Colonic mucosa (tissue), 4 donors: ENCODE data around the gene B3GNT5. TPM values are rescaled to one million over a fixed set of nuclear protein-coding genes. Genes with fewer than 3 reads are reported as not detected.

ENCODE experiments used
- DNase-seq: peaks from one replicate; pipeline ENCODE4 v3.0.0-alpha.2; 2020
- H3K27ac ChIP-seq: fragments of 200-600 bp; one replicate; pipeline ENCODE4 v1.8.0; 2021
- H3K27me3 ChIP-seq: fragments of 200-600 bp; one replicate; pipeline ENCODE4 v1.8.0; 2021
- H3K36me3 ChIP-seq: fragments of 200-600 bp; one replicate; pipeline ENCODE4 v1.8.0; 2021
- H3K4me1 ChIP-seq: fragments of 200-600 bp; one replicate; pipeline ENCODE4 v1.8.0; 2021; ENCODE audit warnings: mild to moderate bottlenecking
- H3K4me3 ChIP-seq: fragments of 200-600 bp; one replicate; pipeline ENCODE4 v1.8.0; 2021
- H3K9ac ChIP-seq, 2 donors: one replicate each; pipeline ENCODE4 v1.7.0; 2013; ENCODE audit warnings: control low read depth in 2 of 2, low read depth in 2 of 2, low read length in 2 of 2
- H3K9me3 ChIP-seq: fragments of 200-600 bp; one replicate; pipeline ENCODE4 v1.8.0; 2021
- intact Hi-C: fragments of 100-400 bp; cut with DNase I; formaldehyde crosslinking; loops from one replicate; pipeline ENCODE4 v1.14.1; 2022
- total RNA-seq, 2 donors: library from RNA; stranded (reverse); fragmentation: NEBNext Ultra II Directional in 1 of 2; extraction: Animal tissue kit (Norgen Biotek cat#: 25700) in 1 of 2; gene quantifications; one replicate each; pipeline ENCODE4 v1.2.1, GENCODE V29; 2021
- TF ChIP-seq, protein P1 (sequence below): fragments of 200-600 bp; IDR thresholded peaks from one replicate; pipeline ENCODE4 v1.8.0; 2022; ENCODE audit warnings: antibody characterized with exemption, mild to moderate bottlenecking
- donor health status: healthy.
- donor health status: DM: no; HTN: no; CAD: no.
- donor health status: DM: no; HTN: no; CAD: no.

B3GNT5 gene
- total RNA-seq, 2 donors from 2014 or later = 43.1 to 108 TPM

DNA sequence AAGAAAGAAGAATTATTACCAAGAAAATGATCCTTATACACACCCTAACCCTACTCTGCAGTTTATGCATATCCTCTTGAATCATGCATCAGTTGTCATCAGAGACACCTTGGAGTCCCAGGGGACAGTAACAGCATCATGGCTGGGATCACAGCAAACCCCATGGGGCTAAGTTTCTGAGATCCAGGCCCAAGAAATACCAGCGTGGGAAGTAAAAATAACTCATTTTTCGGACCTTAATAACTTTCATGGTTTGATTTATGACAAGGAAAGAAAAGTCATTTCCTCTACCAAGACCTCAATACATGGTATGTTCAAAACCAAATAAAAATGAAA is 38.8 kb upstream of the B3GNT5 start:
- no peaks in the 10 kb centered on the region for H3K27me3 ChIP-seq
- H3K36me3 ChIP-seq = no peaks in the 10 kb centered on the region
- H3K9ac ChIP-seq = no peak overlapping the region
- intact Hi-C loops = no loop called here
- no peak for DNase-seq
- no peak overlapping the region for H3K27ac ChIP-seq
- H3K4me3 ChIP-seq = no peak overlapping the region
- no peaks in the 10 kb centered on the region for H3K4me1 ChIP-seq
- H3K9me3 ChIP-seq = no peaks in the 10 kb centered on the region
- TF ChIP-seq, protein P1, sequence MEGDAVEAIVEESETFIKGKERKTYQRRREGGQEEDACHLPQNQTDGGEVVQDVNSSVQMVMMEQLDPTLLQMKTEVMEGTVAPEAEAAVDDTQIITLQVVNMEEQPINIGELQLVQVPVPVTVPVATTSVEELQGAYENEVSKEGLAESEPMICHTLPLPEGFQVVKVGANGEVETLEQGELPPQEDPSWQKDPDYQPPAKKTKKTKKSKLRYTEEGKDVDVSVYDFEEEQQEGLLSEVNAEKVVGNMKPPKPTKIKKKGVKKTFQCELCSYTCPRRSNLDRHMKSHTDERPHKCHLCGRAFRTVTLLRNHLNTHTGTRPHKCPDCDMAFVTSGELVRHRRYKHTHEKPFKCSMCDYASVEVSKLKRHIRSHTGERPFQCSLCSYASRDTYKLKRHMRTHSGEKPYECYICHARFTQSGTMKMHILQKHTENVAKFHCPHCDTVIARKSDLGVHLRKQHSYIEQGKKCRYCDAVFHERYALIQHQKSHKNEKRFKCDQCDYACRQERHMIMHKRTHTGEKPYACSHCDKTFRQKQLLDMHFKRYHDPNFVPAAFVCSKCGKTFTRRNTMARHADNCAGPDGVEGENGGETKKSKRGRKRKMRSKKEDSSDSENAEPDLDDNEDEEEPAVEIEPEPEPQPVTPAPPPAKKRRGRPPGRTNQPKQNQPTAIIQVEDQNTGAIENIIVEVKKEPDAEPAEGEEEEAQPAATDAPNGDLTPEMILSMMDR = no peak

DNA sequence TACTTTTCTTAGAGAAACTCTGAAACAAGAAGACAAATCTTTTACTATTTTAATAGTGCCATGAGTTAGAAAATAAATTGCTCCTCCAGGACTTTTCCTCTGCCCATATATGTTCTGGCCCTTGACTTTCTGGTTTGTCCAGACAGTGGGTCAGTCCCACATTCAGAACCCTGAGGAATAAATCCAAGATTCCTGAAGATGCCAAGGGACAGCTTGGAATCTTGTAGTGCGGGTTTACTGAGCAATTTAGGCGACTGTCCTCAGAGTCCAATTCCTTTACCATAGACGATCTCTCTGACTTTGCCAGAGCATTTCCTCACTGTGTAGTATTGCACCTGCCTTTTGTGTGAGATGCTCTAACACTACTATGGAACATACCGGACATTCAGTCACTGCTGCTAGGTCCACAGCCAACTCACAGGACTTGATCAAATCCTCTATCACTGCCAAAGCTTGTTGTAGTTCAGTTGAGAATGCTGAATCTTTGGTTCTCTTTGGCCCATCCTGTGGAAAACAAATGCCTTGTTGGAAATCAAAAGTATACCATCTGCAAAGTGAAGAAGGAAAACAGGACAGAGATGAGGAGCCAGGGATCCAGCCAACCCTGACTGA is 37.4 kb upstream of the B3GNT5 start:
- H3K9ac ChIP-seq = no peak overlapping the region
- no peaks in the 10 kb centered on the region for H3K9me3 ChIP-seq
- intact Hi-C loops = no loop called here

DNA sequence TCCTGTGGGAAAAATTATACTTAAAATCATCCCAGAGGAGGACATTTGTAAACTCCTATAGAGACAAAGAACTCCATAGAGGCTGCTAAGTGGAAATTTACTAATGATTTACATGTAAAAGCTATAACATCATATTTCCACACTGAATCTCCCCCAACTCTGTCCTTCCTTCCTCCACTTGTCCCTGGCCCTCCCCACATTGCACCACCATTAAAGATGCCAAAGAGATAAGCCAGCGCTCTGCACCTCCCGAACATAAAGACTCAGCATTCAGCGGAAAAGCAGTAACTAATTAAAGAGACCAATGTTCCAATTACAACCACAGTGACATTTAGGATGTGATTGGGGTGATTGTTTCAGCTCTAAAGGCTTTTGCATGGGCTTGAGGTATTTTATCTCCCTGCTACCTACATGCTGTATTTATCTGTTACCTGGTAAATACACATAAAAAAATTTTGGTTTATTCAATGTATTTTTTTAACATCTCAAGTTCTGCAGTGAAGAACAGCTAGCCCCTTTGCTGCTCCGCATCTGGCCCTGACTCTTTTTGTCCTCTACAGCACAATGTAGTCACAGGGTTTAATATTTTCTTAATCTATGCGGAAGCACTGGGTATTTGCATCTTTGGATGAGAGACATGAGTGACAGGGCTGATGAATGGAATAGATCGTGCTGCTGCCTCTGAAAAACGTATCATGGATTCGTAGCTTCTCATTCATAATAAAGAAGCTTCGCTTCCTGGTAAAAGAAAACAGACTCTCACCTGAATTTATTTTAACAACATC is 35.3 kb upstream of the B3GNT5 start:
- Histone ChIP-seq H3K9ac (no peak overlapping the region), H3K9me3 (no peaks in the 10 kb centered on the region), H3K4me3 (no peak overlapping the region), H3K27ac (no peak overlapping the region), H3K4me1 (no peaks in the 10 kb centered on the region), H3K36me3 (no peaks in the 10 kb centered on the region), H3K27me3 (no peaks in the 10 kb centered on the region)
- no peak for DNase-seq
- TF ChIP-seq, protein P1 = no peak
- intact Hi-C loops = no loop called here

More for the DNA sequence above, 37.4 kb upstream of the B3GNT5 start:
- DNase-seq = no peak
- Histone ChIP-seq H3K4me1 (no peaks in the 10 kb centered on the region), H3K36me3 (no peaks in the 10 kb centered on the region), H3K27me3 (no peaks in the 10 kb centered on the region), H3K4me3 (no peak overlapping the region), H3K27ac (no peak overlapping the region)
- TF ChIP-seq, protein P1 = no peak

DNA sequence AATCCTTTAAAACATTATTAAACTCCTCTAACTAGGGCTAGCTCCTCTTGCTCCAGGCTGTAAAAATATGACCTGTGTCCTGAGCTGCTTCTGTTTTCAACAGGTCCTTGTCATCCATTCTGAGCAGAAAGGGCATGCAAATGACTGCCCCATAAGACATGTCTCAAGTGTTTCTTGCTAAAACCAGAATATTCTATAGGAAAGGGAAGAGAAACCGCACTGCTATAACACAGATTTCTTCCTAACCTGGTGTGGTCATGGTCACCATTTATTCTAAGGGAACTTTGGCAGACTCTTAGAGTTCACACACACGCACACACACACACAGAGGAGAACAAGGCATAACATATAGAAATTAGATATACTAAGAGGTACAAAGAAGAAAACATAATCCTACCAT is 34.2 kb upstream of the B3GNT5 start:
- intact Hi-C loops = no loop called here
- H3K9me3 ChIP-seq = no peaks in the 10 kb centered on the region
- TF ChIP-seq, protein P1 = no peak
- H3K27me3 ChIP-seq = no peaks in the 10 kb centered on the region
- H3K4me1 ChIP-seq = no peaks in the 10 kb centered on the region
- no peak overlapping the region for H3K9ac ChIP-seq
- no peak overlapping the region for H3K4me3 ChIP-seq
- no peak for DNase-seq
- H3K27ac ChIP-seq = no peak overlapping the region
- H3K36me3 ChIP-seq = no peaks in the 10 kb centered on the region

DNA sequence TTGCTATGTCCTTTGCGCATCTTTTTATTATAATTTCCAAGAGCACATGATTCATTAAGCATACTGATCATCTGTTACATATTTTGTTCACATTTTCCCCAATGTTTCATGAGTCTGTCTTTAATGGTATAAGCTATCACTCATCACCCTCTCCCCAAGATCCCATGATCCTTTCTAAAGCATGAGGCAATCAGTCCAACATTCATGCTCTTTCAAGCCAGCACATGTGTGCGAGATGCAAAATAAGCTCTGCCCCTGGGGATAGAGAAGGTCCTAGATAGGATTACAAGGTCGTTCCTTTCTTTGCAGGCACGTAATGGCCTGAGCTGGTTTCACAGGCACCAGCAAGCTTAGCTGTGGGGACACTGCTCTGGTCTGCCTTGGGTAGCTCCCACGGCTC is 32.2 kb upstream of the B3GNT5 start:
- intact Hi-C loops = no loop called here
- no peaks in the 10 kb centered on the region for H3K36me3 ChIP-seq
- no peaks in the 10 kb centered on the region for H3K27me3 ChIP-seq
- no peak overlapping the region for H3K4me3 ChIP-seq
- TF ChIP-seq, protein P1 = no peak
- no peak for DNase-seq
- H3K27ac ChIP-seq = no peak overlapping the region
- no peak overlapping the region for H3K9ac ChIP-seq
- H3K4me1 ChIP-seq = no peaks in the 10 kb centered on the region
- no peaks in the 10 kb centered on the region for H3K9me3 ChIP-seq
